22Rv1 (cell line): ENCODE data around the gene NID1.

Experiments used
- H3K27ac ChIP-seq: fragments of 450-650 bp; 2 replicates; pipeline ENCODE4 v1.5.1; 2017
- CTCF ChIP-seq: fragments of 450-650 bp; IDR thresholded peaks from 2 replicates; pipeline ENCODE4 v1.5.1; 2017; ENCODE audit warnings: mild to moderate bottlenecking
- ZFX ChIP-seq: fragments of 450-650 bp; IDR thresholded peaks from 2 replicates; pipeline ENCODE4 v1.6.1; 2017; ENCODE audit warnings: antibody characterized with exemption, borderline replicate concordance

NID1 gene

GRCh38 chr1:236060286-236060685 is 4.6 kb downstream of the NID1 start:
- no peak for TF ChIP-seq CTCF
- no peak for TF ChIP-seq ZFX
- no peak overlapping the region for H3K27ac ChIP-seq

DNA sequence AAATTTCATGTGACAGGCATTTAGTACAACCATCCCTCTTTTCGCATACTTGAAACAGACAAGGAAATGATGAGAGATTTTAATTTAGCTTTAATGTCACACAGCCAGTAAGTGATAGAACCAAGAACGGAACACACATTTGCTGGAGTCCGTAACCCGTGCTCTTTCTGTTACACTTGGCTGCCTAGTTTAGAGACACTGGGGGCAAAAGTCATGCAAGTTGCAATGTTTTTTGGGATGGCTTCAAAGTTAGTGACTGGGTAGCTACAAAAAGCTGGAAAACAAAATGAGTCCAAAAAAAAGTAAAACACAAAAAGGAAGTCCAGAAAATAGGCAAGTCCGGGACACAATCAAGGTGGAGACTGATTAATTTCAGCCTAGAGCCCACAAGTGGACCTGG is 5.9 kb downstream of the NID1 start:
- H3K27ac ChIP-seq: no peak overlapping the region
- TF ChIP-seq CTCF (no peak), ZFX (no peak)

DNA sequence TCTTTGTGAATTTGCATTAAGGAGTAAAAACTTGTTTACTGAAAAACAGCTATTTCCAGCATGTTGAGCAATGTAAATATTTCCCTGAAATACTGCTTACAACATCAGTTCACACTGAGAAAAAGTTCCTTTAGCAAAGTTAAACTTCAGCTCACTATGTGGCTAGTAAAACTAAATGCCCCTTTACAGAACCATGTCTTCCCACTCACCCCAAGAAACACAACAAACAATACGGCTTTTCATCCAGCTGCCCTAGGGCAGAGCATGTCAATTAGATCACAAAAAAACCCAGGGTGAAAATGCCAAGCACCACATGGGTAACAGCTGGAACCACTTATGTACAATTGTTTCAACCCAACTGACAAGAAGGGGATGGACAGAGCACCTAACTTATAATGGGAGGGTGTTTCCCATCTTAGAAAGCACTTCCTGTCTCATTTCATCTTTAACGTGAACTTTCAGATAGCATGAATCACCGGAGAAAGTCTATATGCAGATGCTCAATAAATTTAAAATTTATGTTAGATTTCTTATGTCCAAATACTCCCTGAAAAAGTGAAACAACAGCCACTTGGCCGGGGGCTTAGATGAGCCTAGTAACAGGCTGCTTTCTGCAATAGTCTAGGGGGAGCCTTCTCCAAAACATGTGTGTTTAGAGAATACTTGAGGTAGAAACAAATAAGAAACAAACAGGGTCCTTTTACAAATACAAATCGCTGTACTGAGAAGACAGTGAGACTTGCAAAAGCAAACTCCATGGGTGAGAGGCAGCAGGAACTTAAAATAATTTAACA is 6.6 kb downstream of the NID1 start:
- no peak for TF ChIP-seq ZFX
- TF ChIP-seq CTCF: no peak
- no peak overlapping the region for H3K27ac ChIP-seq

DNA sequence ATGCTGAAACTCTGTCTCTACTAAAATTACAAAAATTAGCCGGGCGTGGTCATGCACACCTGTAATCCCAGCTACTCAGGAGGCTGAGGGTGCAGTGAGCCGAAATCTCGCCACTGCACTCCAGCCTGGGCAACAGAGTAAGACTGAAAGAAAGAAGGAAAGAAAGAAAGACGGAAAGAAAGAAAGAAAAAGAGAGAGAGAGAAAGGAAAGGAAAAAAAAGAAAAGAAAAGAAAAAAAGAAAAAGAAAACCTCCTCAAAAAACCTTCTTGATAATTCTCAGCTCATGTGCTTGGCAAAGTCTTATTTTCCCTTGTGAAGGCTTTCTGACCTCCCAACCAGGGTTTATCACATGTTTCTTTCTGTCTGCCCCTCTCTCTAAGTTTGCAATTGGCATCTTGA is 7.3 kb downstream of the NID1 start:
- no peak for TF ChIP-seq CTCF
- TF ChIP-seq ZFX: no peak
- no peak overlapping the region for H3K27ac ChIP-seq

DNA sequence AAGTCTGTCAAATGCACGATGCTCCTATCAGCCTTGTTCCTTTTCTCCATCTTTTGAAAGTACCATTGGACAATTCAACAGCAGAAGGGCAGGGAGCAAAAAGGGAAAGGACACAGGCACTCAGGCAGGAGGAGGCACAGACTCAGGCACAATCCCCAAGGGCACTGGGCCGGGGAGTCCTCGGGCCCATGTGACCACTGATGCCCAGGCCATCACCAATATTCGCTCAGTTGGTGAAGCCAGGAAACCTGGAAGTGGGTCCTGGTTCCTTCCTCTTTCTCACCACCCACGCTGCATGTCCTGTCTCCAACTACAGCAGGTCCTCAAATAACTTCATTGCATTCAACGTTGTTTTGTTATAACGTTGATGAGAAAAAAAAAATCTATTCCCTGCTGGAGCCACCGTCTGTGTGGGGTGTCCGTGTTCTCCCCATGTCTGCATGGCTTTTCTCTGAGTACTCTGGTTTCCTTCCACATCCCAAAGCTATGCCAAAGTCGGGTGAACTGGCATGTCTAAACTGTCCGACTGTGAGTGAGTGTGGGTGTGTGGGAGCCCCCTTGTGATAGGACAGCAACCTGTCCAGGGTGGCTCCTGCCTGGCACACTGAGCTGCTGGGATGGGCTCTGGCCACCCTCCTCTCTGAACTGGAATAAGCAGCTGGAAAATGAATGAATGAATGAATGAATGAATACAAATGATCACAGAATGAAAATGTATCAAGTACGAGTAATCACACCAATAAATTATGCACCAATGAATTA is 12.5 kb downstream of the NID1 start:
- TF ChIP-seq CTCF: no peak
- no peak for TF ChIP-seq ZFX

DNA sequence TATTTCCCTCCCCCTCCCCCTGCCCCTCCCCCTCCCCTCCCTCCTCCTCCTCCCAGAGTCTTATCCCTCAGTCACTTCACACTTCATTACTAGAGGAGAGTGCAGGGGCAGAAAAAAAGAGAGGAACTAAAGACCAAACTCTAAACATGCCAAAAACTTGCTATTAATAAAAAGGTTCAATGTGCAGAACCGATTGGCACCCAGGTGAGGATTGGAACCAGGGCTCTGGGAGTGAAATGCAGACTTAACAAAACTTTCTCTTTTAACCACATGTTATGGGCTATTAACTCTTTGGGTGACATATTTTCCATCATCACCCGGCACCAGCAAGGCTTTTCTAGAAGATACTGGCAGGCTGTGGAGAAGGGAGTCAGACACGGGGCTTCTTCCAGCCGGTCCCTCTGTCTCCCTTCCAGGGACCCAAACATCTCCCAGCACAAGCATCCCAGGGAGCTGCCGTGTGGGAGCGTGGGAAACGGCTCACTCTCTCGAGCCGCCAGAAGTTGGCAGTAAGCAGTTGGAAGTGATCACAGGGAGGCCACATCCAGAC is 13.6 kb downstream of the NID1 start:
- no peak overlapping the region for H3K27ac ChIP-seq
- no peak for TF ChIP-seq CTCF
- no peak for TF ChIP-seq ZFX

More for the DNA sequence above, 12.5 kb downstream of the NID1 start:
- no peak overlapping the region for H3K27ac ChIP-seq

GRCh38 chr1:236045771-236046170 is 19.1 kb downstream of the NID1 start:
- TF ChIP-seq ZFX (no peak), CTCF (no peak)

More at GRCh38 chr1:236045771-236046170, 19.1 kb downstream of the NID1 start:
- no peak overlapping the region for H3K27ac ChIP-seq
